Lung (tissue), 12 donors: Measurements from ENCODE around the gene BRD7. TPM values are rescaled to one million over a fixed set of nuclear protein-coding genes. Genes with fewer than 3 reads are reported as not detected.

Experiments used
- ATAC-seq: fragments of 200-7000 bp; cut with Tn5 transposase; one replicate; pipeline ENCODE4 v1.9.1; 2020; ENCODE audit warnings: moderate number of reproducible peaks; ENCODE audit not compliant: insufficient read depth, low FRiP score
- DNase-seq, 3 donors: peaks; one replicate each; pipeline ENCODE4 v3.0.0-alpha.2; 2013 to 2017
- H3K27ac ChIP-seq, 2 donors: one replicate each; pipeline ENCODE4 v1.5.1; 2013; ENCODE audit warnings: mild to moderate bottlenecking in 2 of 2, moderate library complexity in 2 of 2, control low read depth in 1 of 2, inconsistent platforms in 1 of 2, low read depth in 1 of 2, low read length in 1 of 2
- H3K27me3 ChIP-seq, 3 donors: one replicate each; pipeline ENCODE4 v1.5.1; 2013; ENCODE audit warnings: low read length in 2 of 3; ENCODE audit not compliant: control insufficient read depth in 3 of 3, insufficient read depth in 3 of 3
- H3K36me3 ChIP-seq, 4 donors: one replicate each; pipeline ENCODE4 v1.5.1; 2013; ENCODE audit warnings: low read length in 4 of 4, mild to moderate bottlenecking in 1 of 4, moderate library complexity in 1 of 4; ENCODE audit not compliant: control insufficient read depth in 4 of 4, insufficient read depth in 4 of 4
- H3K4me1 ChIP-seq, 5 donors: one replicate each; pipeline ENCODE4 v1.5.1; 2013; ENCODE audit warnings: low read length in 5 of 5, mild to moderate bottlenecking in 2 of 5, moderate library complexity in 1 of 5; ENCODE audit not compliant: control insufficient read depth in 5 of 5, insufficient read depth in 5 of 5
- H3K4me3 ChIP-seq: one replicate; pipeline ENCODE4 v1.5.1; 2013; ENCODE audit warnings: mild to moderate bottlenecking, control low read depth, moderate library complexity
- H3K9ac ChIP-seq, 2 donors: one replicate each; pipeline ENCODE4 v1.5.1; 2013; ENCODE audit warnings: low read length in 2 of 2, control low read depth in 1 of 2; ENCODE audit not compliant: insufficient read depth in 1 of 2
- H3K9me3 ChIP-seq, 4 donors: one replicate each; pipeline ENCODE4 v1.5.1; 2013; ENCODE audit warnings: low read length in 3 of 4, mild to moderate bottlenecking in 1 of 4, moderate library complexity in 1 of 4; ENCODE audit not compliant: control insufficient read depth in 4 of 4, insufficient read depth in 3 of 4
- WGBS, 2 donors: extraction: QIAGEN DNeasy Blood & Tissue Kit; methylation state at CpG; one replicate each; pipeline ENCODE4 v1.1.7; 2013; 5-methylcytosine and 5-hydroxymethylcytosine counted together
- polyA plus RNA-seq, 2 donors: library from polyadenylated mRNA; stranded (reverse); fragments of 200-250 nt; gene quantifications; one replicate each; pipeline ENCODE4 v1.2.1, GENCODE V29; 2013
- total RNA-seq, 2 donors: library from RNA; depleted of rRNA in 1 of 2; stranded (reverse); fragments of >200 nt in 1 of 2; gene quantifications; one replicate each; pipeline ENCODE4 v1.2.1, GENCODE V29; 2014 to 2021
- TF ChIP-seq, protein P1 (sequence below): IDR thresholded peaks from 2 replicates; pipeline ENCODE4 v1.5.1; 2012; ENCODE audit warnings: mild to moderate bottlenecking; ENCODE audit errors: control extremely low read depth, extremely low read depth
- donor health status: control.
- donor health status: control.
- donor health status: Bipolar disorder and iron deficiency.
- donor health status: healthy.
- donor health status: DM: yes; HTN: yes; CAD: no.

BRD7 gene
- total and polyA plus RNA-seq, 4 donors: 33.9 to 54.6 (median 53.5) TPM

DNA sequence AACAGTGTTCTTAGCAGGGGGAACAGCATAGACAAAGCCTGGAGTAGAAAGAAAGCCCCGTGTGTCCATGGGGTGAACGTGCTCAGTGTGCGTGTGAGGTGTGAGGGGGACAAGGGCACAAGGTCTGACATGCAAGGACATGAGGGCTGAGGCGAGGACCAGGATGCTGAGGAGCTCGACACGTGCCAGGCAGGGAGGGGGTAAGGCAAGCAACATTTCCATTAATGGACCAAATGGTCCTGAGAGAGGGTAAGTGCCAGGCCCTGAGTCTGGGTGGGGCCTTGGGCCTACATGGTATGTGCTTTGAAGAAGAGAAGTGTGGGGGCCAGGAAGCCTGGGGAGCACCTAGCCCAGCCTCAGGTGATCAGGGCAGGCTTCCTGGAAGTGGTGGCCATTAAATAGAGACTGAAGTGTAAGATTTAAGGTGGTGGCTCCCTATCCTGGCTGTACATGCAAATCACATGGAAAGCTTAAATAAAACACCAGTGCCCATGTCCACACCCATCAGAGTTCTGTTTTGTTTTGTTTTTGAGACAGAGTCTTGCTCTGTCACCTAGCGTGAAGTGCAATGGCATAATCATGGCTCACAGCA is 73.2 kb downstream of the BRD7 start:
- H3K27me3 ChIP-seq: no peaks in the 10 kb centered on the region
- H3K9me3 ChIP-seq: no peaks in the 10 kb centered on the region
- no peak overlapping the region for H3K27ac ChIP-seq
- no peak for ATAC-seq
- no peaks in the 10 kb centered on the region for H3K4me1 ChIP-seq
- 96 to 98% methylated on average over 7 of the region's 7 CpGs for WGBS, 2 donors
- no peak overlapping the region for H3K9ac ChIP-seq
- H3K4me3 ChIP-seq: no peak overlapping the region
- TF ChIP-seq, protein P1, sequence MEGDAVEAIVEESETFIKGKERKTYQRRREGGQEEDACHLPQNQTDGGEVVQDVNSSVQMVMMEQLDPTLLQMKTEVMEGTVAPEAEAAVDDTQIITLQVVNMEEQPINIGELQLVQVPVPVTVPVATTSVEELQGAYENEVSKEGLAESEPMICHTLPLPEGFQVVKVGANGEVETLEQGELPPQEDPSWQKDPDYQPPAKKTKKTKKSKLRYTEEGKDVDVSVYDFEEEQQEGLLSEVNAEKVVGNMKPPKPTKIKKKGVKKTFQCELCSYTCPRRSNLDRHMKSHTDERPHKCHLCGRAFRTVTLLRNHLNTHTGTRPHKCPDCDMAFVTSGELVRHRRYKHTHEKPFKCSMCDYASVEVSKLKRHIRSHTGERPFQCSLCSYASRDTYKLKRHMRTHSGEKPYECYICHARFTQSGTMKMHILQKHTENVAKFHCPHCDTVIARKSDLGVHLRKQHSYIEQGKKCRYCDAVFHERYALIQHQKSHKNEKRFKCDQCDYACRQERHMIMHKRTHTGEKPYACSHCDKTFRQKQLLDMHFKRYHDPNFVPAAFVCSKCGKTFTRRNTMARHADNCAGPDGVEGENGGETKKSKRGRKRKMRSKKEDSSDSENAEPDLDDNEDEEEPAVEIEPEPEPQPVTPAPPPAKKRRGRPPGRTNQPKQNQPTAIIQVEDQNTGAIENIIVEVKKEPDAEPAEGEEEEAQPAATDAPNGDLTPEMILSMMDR: no peak
- DNase-seq: no peak
- peaks cover 0 to 41% (median 0%) of the 10 kb centered on the region in 4 donors for H3K36me3 ChIP-seq

DNA sequence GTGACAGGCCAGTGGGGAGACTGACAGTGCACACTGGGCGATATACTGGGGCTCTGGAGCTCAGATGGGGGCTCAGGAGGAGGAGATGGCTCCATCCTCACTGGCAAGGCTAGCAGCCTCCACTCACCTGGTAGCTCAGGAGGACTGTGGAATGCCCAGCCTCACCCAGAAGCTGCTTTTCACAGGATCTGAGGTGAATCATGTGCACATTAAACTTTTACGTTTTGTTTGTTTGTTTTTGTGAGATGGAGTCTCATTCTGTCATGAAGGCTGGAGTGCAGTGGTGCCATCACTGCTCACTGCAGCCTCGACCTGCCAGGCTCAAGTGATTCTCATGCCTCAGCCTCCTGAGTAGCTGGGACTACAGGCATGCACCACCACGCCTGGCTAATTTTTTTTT is 73.8 kb downstream of the BRD7 start:
- 90 to 92% methylated on average over 4 of the region's 4 CpGs for WGBS, 2 donors
- Histone ChIP-seq H3K9ac (no peak overlapping the region), H3K4me1 (no peaks in the 10 kb centered on the region), H3K9me3 (no peaks in the 10 kb centered on the region), H3K27me3 (no peaks in the 10 kb centered on the region), H3K36me3 (peaks cover 0 to 40% (median 0%) of the 10 kb centered on the region in 4 donors), H3K27ac (no peak overlapping the region), H3K4me3 (no peak overlapping the region)
- ATAC-seq: no peak
- TF ChIP-seq, protein P1: no peak
- DNase-seq: no peak

DNA sequence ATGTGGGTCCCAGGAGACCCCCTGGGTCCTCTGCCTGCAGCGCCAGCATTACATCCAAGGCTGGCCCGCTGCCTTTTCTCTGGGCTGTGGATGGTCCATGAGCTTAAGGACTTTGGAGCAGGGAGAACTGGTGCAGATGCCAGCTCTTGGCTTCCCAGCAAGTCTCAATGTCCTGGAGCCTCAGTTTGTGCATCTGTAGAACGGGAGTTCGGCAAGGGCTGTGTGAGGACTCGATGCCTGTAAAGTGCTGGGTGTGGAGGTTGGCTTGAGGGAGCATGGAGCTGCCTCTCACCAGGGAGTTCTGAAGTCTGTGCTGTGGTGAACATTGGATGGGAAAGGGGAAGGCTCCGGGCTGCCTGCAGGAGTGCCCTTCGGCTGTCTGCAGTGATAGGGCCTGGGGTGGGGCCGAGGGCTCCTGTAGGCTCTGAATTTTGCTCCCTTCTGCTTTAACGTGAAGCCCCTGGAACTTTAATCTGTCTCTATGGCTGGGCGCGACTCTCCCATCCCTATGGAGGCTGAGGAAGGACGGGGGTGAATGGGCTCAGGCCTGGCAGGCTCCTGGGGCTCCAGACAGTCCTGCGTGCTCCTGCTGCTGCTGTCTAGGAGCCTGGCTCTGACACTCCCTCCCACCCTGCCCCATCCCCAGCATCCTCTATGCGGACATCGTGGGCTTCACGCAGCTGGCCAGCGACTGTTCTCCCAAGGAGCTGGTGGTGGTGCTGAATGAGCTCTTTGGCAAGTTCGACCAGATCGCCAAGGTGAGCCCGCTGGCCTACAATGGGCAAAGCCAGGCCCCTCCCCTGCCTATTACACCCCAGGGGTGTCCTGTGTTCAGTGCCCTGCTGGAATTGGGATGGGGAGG is 74.6 kb downstream of the BRD7 start:
- WGBS, 2 donors: 94 to 96% methylated on average over 20 of the region's 20 CpGs
- no peak for DNase-seq
- TF ChIP-seq, protein P1: no peak

More for the DNA sequence above, 74.6 kb downstream of the BRD7 start:
- no peak overlapping the region for H3K4me3 ChIP-seq
- no peaks in the 10 kb centered on the region for H3K4me1 ChIP-seq
- no peak overlapping the region for H3K27ac ChIP-seq
- H3K36me3 ChIP-seq: peaks cover 0 to 35% (median 0%) of the 10 kb centered on the region in 4 donors
- ATAC-seq: no peak
- H3K9ac ChIP-seq: no peak overlapping the region
- H3K27me3 ChIP-seq: no peaks in the 10 kb centered on the region
- no peaks in the 10 kb centered on the region for H3K9me3 ChIP-seq
